H9 (cell line): ENCODE measurements around the gene ERGIC3. TPM values are rescaled to one million over a fixed set of nuclear protein-coding genes. Genes with fewer than 3 reads are reported as not detected.

Experiments used
- DNase-seq: peaks from one replicate; pipeline ENCODE4 v3.0.0-alpha.2; 2017
- H2AFZ ChIP-seq: one replicate; pipeline ENCODE4 v1.6.1; 2013; ENCODE audit warnings: mild to moderate bottlenecking, low read length, control low read depth, moderate library complexity
- H2AK5ac ChIP-seq: 2 replicates; pipeline ENCODE4 v1.6.1; 2013; ENCODE audit warnings: low read length, control low read depth, mixed read lengths; ENCODE audit not compliant: insufficient read length
- H2BK120ac ChIP-seq: one replicate; pipeline ENCODE4 v1.6.1; 2013; ENCODE audit warnings: low read depth, mild to moderate bottlenecking, low read length, control low read depth, inconsistent platforms; ENCODE audit not compliant: poor library complexity, severe bottlenecking
- H2BK12ac ChIP-seq: 2 replicates; pipeline ENCODE4 v1.6.1; 2013; ENCODE audit warnings: low read length, control low read depth, mixed read lengths, low read depth; ENCODE audit not compliant: insufficient read length
- H2BK15ac ChIP-seq: 2 replicates; pipeline ENCODE4 v1.6.1; 2013; ENCODE audit warnings: low read depth, low read length, control low read depth
- H2BK20ac ChIP-seq: one replicate; pipeline ENCODE4 v1.6.1; 2013; ENCODE audit warnings: low read depth, mild to moderate bottlenecking, low read length, control low read depth, inconsistent platforms; ENCODE audit not compliant: poor library complexity, severe bottlenecking
- H2BK5ac ChIP-seq: 2 replicates; pipeline ENCODE4 v1.6.1; 2013; ENCODE audit warnings: low read length, control low read depth, mixed read lengths; ENCODE audit not compliant: insufficient read length
- H3K14ac ChIP-seq: 2 replicates; pipeline ENCODE4 v1.6.1; 2013; ENCODE audit warnings: low read length, control low read depth; ENCODE audit not compliant: insufficient read depth
- H3K18ac ChIP-seq: 2 replicates; pipeline ENCODE4 v1.6.1; 2013; ENCODE audit warnings: low read depth, mild to moderate bottlenecking, mixed read lengths, low read length, control low read depth; ENCODE audit not compliant: insufficient read length
- H3K23ac ChIP-seq: 2 replicates; pipeline ENCODE4 v1.6.1; 2013; ENCODE audit warnings: low read length, control low read depth, mixed read lengths, low read depth; ENCODE audit not compliant: insufficient read length
- H3K23me2 ChIP-seq: 2 replicates; pipeline ENCODE4 v1.6.1; 2013; ENCODE audit warnings: low read depth, mild to moderate bottlenecking, mixed read lengths, low read length, control low read depth; ENCODE audit not compliant: insufficient read length, poor library complexity, severe bottlenecking
- H3K27ac ChIP-seq: 2 replicates; pipeline ENCODE4 v1.5.1; 2013; ENCODE audit warnings: low read length, control low read depth, mixed read lengths, low read depth; ENCODE audit not compliant: insufficient read length
- H3K27me3 ChIP-seq: 2 replicates; pipeline ENCODE4 v1.6.1; 2013; ENCODE audit warnings: low read length, control low read depth, inconsistent platforms; ENCODE audit not compliant: insufficient read depth
- H3K4ac ChIP-seq: 2 replicates; pipeline ENCODE4 v1.6.1; 2013; ENCODE audit warnings: low read depth, mild to moderate bottlenecking, control low read depth, inconsistent platforms, low read length, moderate library complexity
- H3K4me1 ChIP-seq: 2 replicates; pipeline ENCODE4 v1.6.1; 2013; ENCODE audit warnings: low read length, control low read depth, inconsistent platforms; ENCODE audit not compliant: insufficient read depth
- H3K4me2 ChIP-seq: 2 replicates; pipeline ENCODE4 v1.6.1; 2013; ENCODE audit warnings: low read length, control low read depth, mixed read lengths; ENCODE audit not compliant: insufficient read length, insufficient read depth
- H3K56ac ChIP-seq: 2 replicates; pipeline ENCODE4 v1.6.1; 2013; ENCODE audit warnings: low read depth, mild to moderate bottlenecking, mixed read lengths, low read length, control low read depth; ENCODE audit not compliant: insufficient read length
- H3K79me1 ChIP-seq: 2 replicates; pipeline ENCODE4 v1.6.1; 2013; ENCODE audit warnings: low read depth, mild to moderate bottlenecking, moderate library complexity, low read length, control low read depth, inconsistent platforms; ENCODE audit not compliant: insufficient read depth, poor library complexity, severe bottlenecking
- H3K79me2 ChIP-seq: 2 replicates; pipeline ENCODE4 v1.6.1; 2013; ENCODE audit warnings: low read length, control low read depth, inconsistent platforms; ENCODE audit not compliant: insufficient read depth
- H3K9ac ChIP-seq: 2 replicates; pipeline ENCODE4 v1.6.1; 2013; ENCODE audit warnings: low read length, control low read depth, mixed read lengths; ENCODE audit not compliant: insufficient read length; ENCODE audit errors: extremely low read depth
- H3K9me3 ChIP-seq: one replicate; pipeline ENCODE4 v1.6.1; 2013; ENCODE audit warnings: low read depth, low read length, inconsistent platforms; ENCODE audit not compliant: control insufficient read depth
- H3T11ph ChIP-seq: one replicate; pipeline ENCODE4 v1.6.1; 2013; ENCODE audit warnings: mild to moderate bottlenecking, low read length, control low read depth, inconsistent platforms
- H4K20me1 ChIP-seq: one replicate; pipeline ENCODE4 v1.6.1; 2013; ENCODE audit not compliant: control insufficient read depth, insufficient read length, insufficient read depth
- H4K5ac ChIP-seq: 2 replicates; pipeline ENCODE4 v1.6.1; 2013; ENCODE audit warnings: low read depth, mild to moderate bottlenecking, mixed read lengths, low read length, control low read depth; ENCODE audit not compliant: insufficient read length
- H4K8ac ChIP-seq: replicated peaks from 2 replicates; pipeline ENCODE4 v1.6.1; 2013; ENCODE audit warnings: low read length, control low read depth, mixed read lengths, low read depth; ENCODE audit not compliant: insufficient read length
- H4K91ac ChIP-seq: 2 replicates; pipeline ENCODE4 v1.6.1; 2013; ENCODE audit warnings: low read depth, mild to moderate bottlenecking, moderate library complexity, mixed read lengths, low read length, control low read depth; ENCODE audit not compliant: insufficient read length
- H3K27ac Mint-ChIP-seq, 3 experiments: 2 replicates in 2 of 3; 3 replicates in 1 of 3; pipeline ENCODE4 v1.8.0; 2020 to 2021; ENCODE audit warnings: mixed read lengths in 3 of 3, mild to moderate bottlenecking in 1 of 3, moderate library complexity in 1 of 3
- H3K27me3 Mint-ChIP-seq: 2 replicates; pipeline ENCODE4 v1.8.0; 2021; ENCODE audit warnings: low read depth, mild to moderate bottlenecking, moderate library complexity, mixed read lengths
- H3K36me3 Mint-ChIP-seq, 3 experiments: 2 replicates in 2 of 3; 3 replicates in 1 of 3; pipeline ENCODE4 v1.8.0; 2020 to 2021; ENCODE audit warnings: low read depth in 3 of 3, mixed read lengths in 3 of 3; ENCODE audit not compliant: insufficient read depth in 1 of 3
- H3K4me1 Mint-ChIP-seq, 2 experiments: 2 replicates each; pipeline ENCODE4 v1.8.0; 2020; ENCODE audit warnings: mixed read lengths in 2 of 2
- H3K4me3 Mint-ChIP-seq, 2 experiments: 2 replicates in 1 of 2; 3 replicates in 1 of 2; pipeline ENCODE4 v1.8.0; 2020 to 2021; ENCODE audit warnings: mild to moderate bottlenecking in 2 of 2, mixed read lengths in 2 of 2, moderate library complexity in 1 of 2
- H3K9me3 Mint-ChIP-seq, 2 experiments: 2 replicates in 1 of 2; 3 replicates in 1 of 2; pipeline ENCODE4 v1.8.0; 2020; ENCODE audit warnings: mild to moderate bottlenecking in 2 of 2, mixed read lengths in 2 of 2, moderate library complexity in 1 of 2
- whole genome bisulfite sequencing: extraction: QIAGEN DNeasy Blood & Tissue Kit; methylation state at CpG from one replicate; pipeline ENCODE4 v1.1.7; 2013; ENCODE audit warnings: missing lambda C conversion rate, low lambda C conversion rate, mixed read lengths; ENCODE audit not compliant: insufficient read length; ENCODE audit errors: extremely low coverage; 5-methylcytosine and 5-hydroxymethylcytosine counted together
- total RNA-seq: library from RNA; stranded (reverse); gene quantifications from 2 replicates; pipeline ENCODE4 v1.2.1, GENCODE V29; 2021
- TF ChIP-seq, protein P1 (sequence below): fragments of 200-600 bp; sonication (generic); conservative IDR thresholded peaks from 3 replicates; pipeline ENCODE4 v1.8.0; 2021; ENCODE audit warnings: antibody characterized with exemption, mild to moderate bottlenecking

The ERGIC3 gene
- total RNA-seq, 1 experiment from 2014 or later: 188 TPM

DNA sequence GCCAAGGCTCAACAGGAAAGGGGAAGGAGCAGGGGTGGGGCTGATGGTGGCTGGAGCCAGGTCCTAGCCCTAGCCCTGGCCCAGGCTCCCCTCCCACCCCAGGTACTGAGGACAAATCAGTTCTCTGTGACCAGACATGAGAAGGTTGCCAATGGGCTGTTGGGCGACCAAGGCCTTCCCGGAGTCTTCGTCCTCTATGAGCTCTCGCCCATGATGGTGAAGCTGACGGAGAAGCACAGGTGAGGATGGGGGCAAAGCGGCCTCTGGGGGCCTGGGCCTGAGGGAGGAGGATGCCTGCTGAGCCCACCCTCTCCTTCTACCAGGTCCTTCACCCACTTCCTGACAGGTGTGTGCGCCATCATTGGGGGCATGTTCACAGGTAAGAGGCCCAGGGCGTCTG, 15.0 kb downstream of the ERGIC3 start:
- no CpG with 5 or more reads among the region's 8 CpGs for WGBS
- no peak overlapping the region for H3K23ac ChIP-seq
- H3K79me1 ChIP-seq: no peaks in the 10 kb centered on the region
- no peak overlapping the region for H4K91ac ChIP-seq
- no peak overlapping the region for H3K9ac ChIP-seq
- H3K27ac ChIP-seq: no peak overlapping the region
- no peaks in the 10 kb centered on the region for H3K27me3 ChIP-seq
- H3T11ph ChIP-seq: no peak overlapping the region
- no peak overlapping the region for H4K5ac ChIP-seq
- no peaks in the 10 kb centered on the region for H3K9me3 ChIP-seq
- no peak overlapping the region for H3K14ac ChIP-seq
- H2AK5ac ChIP-seq: no peak overlapping the region
- TF ChIP-seq, protein P1, sequence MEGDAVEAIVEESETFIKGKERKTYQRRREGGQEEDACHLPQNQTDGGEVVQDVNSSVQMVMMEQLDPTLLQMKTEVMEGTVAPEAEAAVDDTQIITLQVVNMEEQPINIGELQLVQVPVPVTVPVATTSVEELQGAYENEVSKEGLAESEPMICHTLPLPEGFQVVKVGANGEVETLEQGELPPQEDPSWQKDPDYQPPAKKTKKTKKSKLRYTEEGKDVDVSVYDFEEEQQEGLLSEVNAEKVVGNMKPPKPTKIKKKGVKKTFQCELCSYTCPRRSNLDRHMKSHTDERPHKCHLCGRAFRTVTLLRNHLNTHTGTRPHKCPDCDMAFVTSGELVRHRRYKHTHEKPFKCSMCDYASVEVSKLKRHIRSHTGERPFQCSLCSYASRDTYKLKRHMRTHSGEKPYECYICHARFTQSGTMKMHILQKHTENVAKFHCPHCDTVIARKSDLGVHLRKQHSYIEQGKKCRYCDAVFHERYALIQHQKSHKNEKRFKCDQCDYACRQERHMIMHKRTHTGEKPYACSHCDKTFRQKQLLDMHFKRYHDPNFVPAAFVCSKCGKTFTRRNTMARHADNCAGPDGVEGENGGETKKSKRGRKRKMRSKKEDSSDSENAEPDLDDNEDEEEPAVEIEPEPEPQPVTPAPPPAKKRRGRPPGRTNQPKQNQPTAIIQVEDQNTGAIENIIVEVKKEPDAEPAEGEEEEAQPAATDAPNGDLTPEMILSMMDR: no peak
- no peak overlapping the region for H3K4ac ChIP-seq
- H2BK5ac ChIP-seq: no peak overlapping the region
- no peak for DNase-seq
- peaks cover 5 to 12% of the 10 kb centered on the region in 2 experiments for H3K4me1 Mint-ChIP-seq
- no peak overlapping the region for H3K56ac ChIP-seq
- no peak overlapping the region for H2BK20ac ChIP-seq
- H3K4me2 ChIP-seq: no peak overlapping the region
- no peaks in the 10 kb centered on the region for H3K9me3 Mint-ChIP-seq
- H3K4me1 ChIP-seq: no peaks in the 10 kb centered on the region
- no peaks in the 10 kb centered on the region for H4K20me1 ChIP-seq
- H3K27ac Mint-ChIP-seq: no peak overlapping the region
- no peak overlapping the region for H3K18ac ChIP-seq
- no peak overlapping the region for H2BK12ac ChIP-seq
- H3K23me2 ChIP-seq: no peaks in the 10 kb centered on the region
- no peak overlapping the region for H2BK15ac ChIP-seq
- no peak overlapping the region for H3K4me3 Mint-ChIP-seq
- H2BK120ac ChIP-seq: no peak overlapping the region
- H3K27me3 Mint-ChIP-seq: no peaks in the 10 kb centered on the region
- no peaks in the 10 kb centered on the region for H3K79me2 ChIP-seq
- H3K36me3 Mint-ChIP-seq: peaks cover 18 to 41% (median 31%) of the 10 kb centered on the region in 3 experiments
- H2AFZ ChIP-seq: no peak overlapping the region
- H4K8ac ChIP-seq: no peak overlapping the region
